Measurements from ENCODE around the gene CIAPIN1. TPM values are rescaled to one million over a fixed set of nuclear protein-coding genes. Genes with fewer than 3 reads are reported as not detected.
"Not testable (repeated sequence)": the region's sequence is repeated elsewhere in the genome, so short reads cannot be mapped to it uniquely, and the experiment has no call there.

CIAPIN1 gene
- total and polyA plus RNA-seq, 5 donors from 2014 or later, result 27.1 to 56.5 (median 50.6) TPM

GRCh38 chr16:57406881-57407280, 40.3 kb downstream of the CIAPIN1 start:
- ATAC-seq (ENCODE audit: low read depth in 2 of 2), result no peak
- H3K27me3 Mint-ChIP-seq, result peaks cover 4% of the 10 kb centered on the region
- no peak overlapping the region for H3K4me3 Mint-ChIP-seq
- Histone ChIP-seq H3K4me3 (ENCODE audit: low read depth, low read length) (no peak overlapping the region), H3K4me1 (ENCODE audit: control insufficient read depth, insufficient read depth, low read length, poor library complexity, severe bottlenecking) (no peaks in the 10 kb centered on the region), H3K27ac (ENCODE audit: insufficient read depth, low read length, poor library complexity, severe bottlenecking) (no peak overlapping the region), H3K36me3 (ENCODE audit: control insufficient read depth, insufficient read depth, low read length) (no peaks in the 10 kb centered on the region), H3K9me3 (ENCODE audit: control insufficient read depth in 2 of 2, low read length in 2 of 2) (no peaks in the 10 kb centered on the region), H3K27me3 (ENCODE audit: control insufficient read depth, insufficient read depth, low read length) (no peaks in the 10 kb centered on the region)
- DNase-seq, result no peak
- H3K9me3 Mint-ChIP-seq, result no peaks in the 10 kb centered on the region
- H3K36me3 Mint-ChIP-seq, result no peaks in the 10 kb centered on the region
- peaks cover 0 to 3% (median under 1%) of the 10 kb centered on the region in 4 donors for H3K4me1 Mint-ChIP-seq
- no peak overlapping the region for H3K27ac Mint-ChIP-seq

GRCh38 chr16:57405097-57405496, 42.1 kb downstream of the CIAPIN1 start:
- Histone ChIP-seq H3K4me1 (ENCODE audit: control insufficient read depth, insufficient read depth, low read length, poor library complexity, severe bottlenecking) (no peaks in the 10 kb centered on the region), H3K36me3 (ENCODE audit: control insufficient read depth, insufficient read depth, low read length) (no peaks in the 10 kb centered on the region), H3K9me3 (ENCODE audit: control insufficient read depth in 2 of 2, low read length in 2 of 2) (no peaks in the 10 kb centered on the region), H3K27ac (ENCODE audit: insufficient read depth, low read length, poor library complexity, severe bottlenecking) (no peak overlapping the region), H3K4me3 (ENCODE audit: low read depth, low read length) (no peak overlapping the region), H3K27me3 (ENCODE audit: control insufficient read depth, insufficient read depth, low read length) (no peaks in the 10 kb centered on the region)
- H3K4me3 Mint-ChIP-seq, result no peak overlapping the region
- ATAC-seq (ENCODE audit: low read depth in 2 of 2), result no peak
- H3K27me3 Mint-ChIP-seq, result peaks cover 11% of the 10 kb centered on the region
- peaks cover 0 to 3% (median under 1%) of the 10 kb centered on the region in 4 donors for H3K4me1 Mint-ChIP-seq
- no peaks in the 10 kb centered on the region for H3K36me3 Mint-ChIP-seq
- no peak overlapping the region for H3K27ac Mint-ChIP-seq
- no peak for DNase-seq
- no peaks in the 10 kb centered on the region for H3K9me3 Mint-ChIP-seq

- H3K27ac Mint-ChIP-seq, result peak within 1 kb of the TSS in 1 of 3 donors; percentile 2
- DNase-seq (no peak), ATAC-seq (ENCODE audit: low read depth in 2 of 2) (no peak)
- peaks cover 10% of the 10 kb centered on the region for H3K27me3 Mint-ChIP-seq
- no peaks in the 10 kb centered on the region for H3K36me3 Mint-ChIP-seq
- H3K27me3 ChIP-seq (ENCODE audit: control insufficient read depth, insufficient read depth, low read length), result no peaks in the 10 kb centered on the region
- no peaks in the 10 kb centered on the region for H3K9me3 Mint-ChIP-seq
- H3K36me3 ChIP-seq (ENCODE audit: control insufficient read depth, insufficient read depth, low read length), result no peaks in the 10 kb centered on the region
- H3K4me3 Mint-ChIP-seq, result no peak within 1 kb of the TSS
- no peaks in the 10 kb centered on the region for H3K4me1 ChIP-seq (ENCODE audit: control insufficient read depth, insufficient read depth, low read length, poor library complexity, severe bottlenecking)
- H3K27ac ChIP-seq (ENCODE audit: insufficient read depth, low read length, poor library complexity, severe bottlenecking), result no peak within 1 kb of the TSS
- H3K4me3 ChIP-seq (ENCODE audit: low read depth, low read length), result no peak within 1 kb of the TSS
- peaks cover 0 to 3% (median under 1%) of the 10 kb centered on the region in 4 donors for H3K4me1 Mint-ChIP-seq
- no peaks in the 10 kb centered on the region for H3K9me3 ChIP-seq (ENCODE audit: control insufficient read depth in 2 of 2, low read length in 2 of 2)
Measured at GRCh38 chr16:57403965-57404817, 43.0 kb downstream of the CIAPIN1 start, which contains the start of gene CCL17. Gene CCL17 (plus strand): TSS chr16:57404767. CDS start chr16:57413933, 9,166 bp downstream.

- ATAC-seq (ENCODE audit: low read depth in 2 of 2) (no peak), DNase-seq (no peak)
- no peaks in the 10 kb centered on the region for H3K36me3 ChIP-seq (ENCODE audit: control insufficient read depth, insufficient read depth, low read length)
- H3K4me1 ChIP-seq (ENCODE audit: control insufficient read depth, insufficient read depth, low read length, poor library complexity, severe bottlenecking), result no peaks in the 10 kb centered on the region
- H3K4me3 Mint-ChIP-seq, result no peak overlapping the region
- H3K36me3 Mint-ChIP-seq, result no peaks in the 10 kb centered on the region
- no peaks in the 10 kb centered on the region for H3K27me3 ChIP-seq (ENCODE audit: control insufficient read depth, insufficient read depth, low read length)
- peaks cover 6% of the 10 kb centered on the region for H3K27me3 Mint-ChIP-seq
- H3K4me3 ChIP-seq (ENCODE audit: low read depth, low read length), result no peak overlapping the region
- H3K9me3 Mint-ChIP-seq, result no peaks in the 10 kb centered on the region
- H3K27ac ChIP-seq (ENCODE audit: insufficient read depth, low read length, poor library complexity, severe bottlenecking), result no peak overlapping the region
- H3K4me1 Mint-ChIP-seq, result peaks cover 0 to 2% (median 0%) of the 10 kb centered on the region in 4 donors
- no peaks in the 10 kb centered on the region for H3K9me3 ChIP-seq (ENCODE audit: control insufficient read depth in 2 of 2, low read length in 2 of 2)
- H3K27ac Mint-ChIP-seq, result no peak overlapping the region
Measured at GRCh38 chr16:57401943-57402640, 45.1 kb downstream of the CIAPIN1 start.

- H3K4me3 ChIP-seq (ENCODE audit: low read depth, low read length); H3K4me3 Mint-ChIP-seq; H3K27me3 ChIP-seq (ENCODE audit: control insufficient read depth, insufficient read depth, low read length); H3K27ac ChIP-seq (ENCODE audit: insufficient read depth, low read length, poor library complexity, severe bottlenecking); H3K4me1 Mint-ChIP-seq; H3K9me3 ChIP-seq (ENCODE audit: control insufficient read depth in 2 of 2, low read length in 2 of 2); ATAC-seq (ENCODE audit: low read depth in 2 of 2); H3K9me3 Mint-ChIP-seq; H3K36me3 ChIP-seq (ENCODE audit: control insufficient read depth, insufficient read depth, low read length); H3K4me1 ChIP-seq (ENCODE audit: control insufficient read depth, insufficient read depth, low read length, poor library complexity, severe bottlenecking); H3K36me3 Mint-ChIP-seq; H3K27ac Mint-ChIP-seq; DNase-seq: not testable (repeated sequence)
- H3K27me3 Mint-ChIP-seq, result peaks cover 12% of the 10 kb centered on the region
Measured at GRCh38 chr16:57397493-57397892, 49.7 kb downstream of the CIAPIN1 start.

GRCh38 chr16:57396786-57397185, 50.4 kb downstream of the CIAPIN1 start:
- Histone ChIP-seq H3K27ac (ENCODE audit: insufficient read depth, low read length, poor library complexity, severe bottlenecking) (no peak overlapping the region), H3K36me3 (ENCODE audit: control insufficient read depth, insufficient read depth, low read length) (no peaks in the 10 kb centered on the region), H3K4me1 (ENCODE audit: control insufficient read depth, insufficient read depth, low read length, poor library complexity, severe bottlenecking) (no peaks in the 10 kb centered on the region), H3K9me3 (ENCODE audit: control insufficient read depth in 2 of 2, low read length in 2 of 2) (no peaks in the 10 kb centered on the region), H3K4me3 (ENCODE audit: low read depth, low read length) (no peak overlapping the region), H3K27me3 (ENCODE audit: control insufficient read depth, insufficient read depth, low read length) (no peaks in the 10 kb centered on the region)
- ATAC-seq (ENCODE audit: low read depth in 2 of 2) (no peak), DNase-seq (no peak)
- Mint-ChIP-seq H3K27me3 (peaks cover 12% of the 10 kb centered on the region), H3K9me3 (no peaks in the 10 kb centered on the region), H3K27ac (no peak overlapping the region), H3K4me3 (no peak overlapping the region), H3K4me1 (no peaks in the 10 kb centered on the region), H3K36me3 (no peaks in the 10 kb centered on the region)

GRCh38 chr16:57395026-57395425, 52.2 kb downstream of the CIAPIN1 start:
- DNase-seq (no peak), ATAC-seq (ENCODE audit: low read depth in 2 of 2) (no peak)
- no peak overlapping the region for H3K27ac Mint-ChIP-seq
- H3K27me3 Mint-ChIP-seq, result peaks cover 9% of the 10 kb centered on the region
- no peaks in the 10 kb centered on the region for H3K9me3 Mint-ChIP-seq
- H3K4me3 Mint-ChIP-seq, result no peak overlapping the region
- Histone ChIP-seq H3K4me1 (ENCODE audit: control insufficient read depth, insufficient read depth, low read length, poor library complexity, severe bottlenecking) (no peaks in the 10 kb centered on the region), H3K4me3 (ENCODE audit: low read depth, low read length) (no peak overlapping the region), H3K27ac (ENCODE audit: insufficient read depth, low read length, poor library complexity, severe bottlenecking) (no peak overlapping the region), H3K36me3 (ENCODE audit: control insufficient read depth, insufficient read depth, low read length) (no peaks in the 10 kb centered on the region), H3K27me3 (ENCODE audit: control insufficient read depth, insufficient read depth, low read length) (no peaks in the 10 kb centered on the region), H3K9me3 (ENCODE audit: control insufficient read depth in 2 of 2, low read length in 2 of 2) (no peaks in the 10 kb centered on the region)
- H3K36me3 Mint-ChIP-seq, result no peaks in the 10 kb centered on the region
- H3K4me1 Mint-ChIP-seq, result no peaks in the 10 kb centered on the region
